Measurements from ENCODE around the gene UTP4. TPM values are rescaled to one million over a fixed set of nuclear protein-coding genes. Genes with fewer than 3 reads are reported as not detected.

The UTP4 gene
- total RNA-seq, 1 donor from 2014 or later = 31.5 TPM

DNA sequence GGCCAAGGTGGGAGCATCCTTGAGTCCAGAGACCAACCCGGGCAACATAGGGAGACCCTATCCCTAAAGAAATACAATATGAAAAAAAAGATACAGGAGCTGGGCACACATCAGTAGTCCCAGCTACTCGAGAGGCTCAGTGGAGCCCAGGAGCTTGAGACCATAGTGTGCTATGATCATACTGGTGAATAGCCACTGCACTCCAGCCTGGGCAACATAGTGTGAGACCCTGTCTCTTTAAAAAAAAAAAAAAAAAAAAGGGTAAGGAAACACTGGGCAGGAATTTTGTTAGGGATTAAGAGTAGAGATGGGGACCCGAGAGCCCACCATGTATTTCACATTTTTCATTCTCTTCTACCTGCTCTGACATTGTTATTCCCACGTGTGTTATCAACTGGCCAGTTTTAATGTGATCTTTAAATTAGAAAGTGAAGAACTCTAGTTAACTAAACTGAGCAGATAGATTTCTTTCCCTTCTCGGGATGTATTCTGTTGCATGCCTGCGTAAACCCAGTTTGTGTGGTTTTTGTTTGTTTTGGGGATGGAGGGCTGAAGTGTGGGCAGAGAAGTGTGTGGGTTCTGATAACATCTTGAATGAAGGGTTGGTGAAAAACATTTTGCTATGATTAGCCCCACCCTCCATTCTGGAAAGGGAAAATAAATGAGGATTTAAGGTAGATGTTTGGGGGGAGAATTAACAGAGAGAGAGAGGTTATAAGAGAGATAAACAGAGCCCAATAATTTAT, 37.3 kb downstream of the UTP4 start:
- DNase-seq (ENCODE audit: extremely low read depth, low read depth, low spot score) = no peak

DNA sequence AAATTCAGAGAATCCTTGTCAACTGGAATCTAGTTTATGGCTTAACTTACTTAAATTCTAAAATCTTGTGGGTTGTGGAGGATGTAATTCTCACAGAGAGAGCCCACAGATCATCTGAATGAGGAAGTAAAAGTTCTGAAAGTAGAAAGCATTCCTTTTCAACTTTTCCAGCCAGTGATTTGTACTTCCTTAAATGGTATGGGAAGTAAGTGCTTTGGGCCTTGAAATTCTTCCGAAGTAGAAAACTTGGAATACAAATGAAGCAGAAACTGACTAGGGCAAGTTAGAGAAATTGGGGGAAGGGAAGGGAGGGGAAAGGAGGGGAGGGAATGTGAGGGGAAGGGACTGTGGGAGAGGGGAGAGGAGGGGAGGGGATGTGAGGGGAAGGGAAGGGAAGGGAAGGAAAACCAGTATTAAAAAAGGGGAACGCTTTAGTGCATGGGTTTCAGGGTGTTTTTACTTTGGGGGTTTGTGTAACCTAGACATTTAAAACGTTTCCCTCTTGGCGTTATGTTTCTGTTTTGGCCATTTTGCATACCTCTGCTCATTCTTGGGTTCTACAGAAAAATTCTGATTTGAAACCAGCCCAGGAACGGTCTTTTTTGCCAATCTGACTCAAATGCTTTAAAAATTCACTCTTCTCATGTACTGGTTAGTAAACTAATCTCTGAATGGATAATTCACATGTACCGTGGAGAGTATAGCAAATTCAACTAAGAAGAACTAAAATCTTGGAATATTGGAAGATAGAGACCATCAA, 39.1 kb downstream of the UTP4 start:
- DNase-seq (ENCODE audit: extremely low read depth, low read depth, low spot score) = no peak

DNA sequence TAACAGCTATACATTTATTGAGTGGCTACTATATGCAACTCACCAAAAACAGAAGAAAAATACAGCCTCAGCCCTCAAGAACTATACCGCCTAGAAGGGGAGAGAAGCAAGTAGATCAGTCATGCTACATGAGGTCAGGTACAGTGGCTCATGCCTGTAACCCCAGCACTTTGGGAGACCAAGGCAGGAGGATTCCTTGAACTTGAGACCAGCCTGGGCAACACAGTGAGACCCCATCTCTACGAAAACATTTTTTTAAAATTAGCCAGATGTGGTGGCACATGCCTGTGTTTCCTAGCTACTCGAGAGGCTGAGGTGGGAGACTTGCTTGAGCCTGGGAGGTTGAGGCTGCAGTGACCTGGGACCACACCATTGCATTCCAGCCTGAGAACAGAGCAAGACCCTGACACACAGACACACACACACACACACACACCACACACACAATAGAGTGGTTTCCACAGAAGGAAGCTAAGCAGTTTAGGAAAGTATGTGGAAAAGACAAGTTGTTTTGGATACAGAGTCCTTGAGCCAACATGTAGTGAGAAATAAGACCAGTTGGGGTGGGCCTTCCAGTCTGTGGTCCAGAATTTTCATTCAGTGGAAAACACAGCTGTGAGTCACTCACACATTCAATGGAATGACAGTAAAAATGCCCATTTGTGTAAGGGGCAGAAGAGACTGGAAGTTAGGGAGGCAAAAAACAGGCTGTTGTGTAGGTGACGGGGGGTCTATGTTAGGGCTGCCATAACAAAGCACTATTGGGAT, 43.8 kb downstream of the UTP4 start:
- no peak for DNase-seq (ENCODE audit: extremely low read depth, low read depth, low spot score)

DNA sequence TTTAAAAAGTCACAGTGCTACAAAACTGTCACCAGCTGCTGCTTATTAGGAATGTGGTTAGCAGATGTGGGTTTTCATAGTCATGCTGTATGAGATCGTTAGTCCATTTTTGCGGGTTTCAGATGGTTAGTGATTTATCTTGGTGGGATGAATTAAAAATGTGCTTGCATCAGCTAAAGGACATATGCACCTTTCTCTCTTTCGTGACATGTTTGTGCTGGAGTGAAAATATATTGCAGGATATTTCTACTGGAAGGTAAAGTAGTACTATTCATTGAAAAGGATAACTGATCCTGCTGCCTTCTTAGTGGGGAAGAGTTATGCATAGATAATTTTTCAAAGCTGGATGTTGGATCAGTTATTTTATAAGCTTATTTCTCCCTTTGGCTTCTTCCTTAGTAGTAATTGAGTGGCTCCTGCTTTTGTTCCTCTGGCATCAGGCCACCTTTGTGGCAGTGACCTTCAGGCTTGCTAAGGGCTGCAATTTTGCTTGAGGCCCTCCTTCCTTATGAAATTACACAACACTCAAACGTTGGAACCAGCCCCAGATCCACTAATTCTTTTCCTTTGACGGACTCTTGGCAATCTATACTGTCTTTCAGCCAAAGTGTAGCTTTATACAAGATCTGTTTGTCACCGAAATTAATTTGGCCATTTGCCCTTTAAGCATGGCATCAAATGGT, 47.0 kb downstream of the UTP4 start:
- DNase-seq (ENCODE audit: extremely low read depth, low read depth, low spot score) = no peak

DNA sequence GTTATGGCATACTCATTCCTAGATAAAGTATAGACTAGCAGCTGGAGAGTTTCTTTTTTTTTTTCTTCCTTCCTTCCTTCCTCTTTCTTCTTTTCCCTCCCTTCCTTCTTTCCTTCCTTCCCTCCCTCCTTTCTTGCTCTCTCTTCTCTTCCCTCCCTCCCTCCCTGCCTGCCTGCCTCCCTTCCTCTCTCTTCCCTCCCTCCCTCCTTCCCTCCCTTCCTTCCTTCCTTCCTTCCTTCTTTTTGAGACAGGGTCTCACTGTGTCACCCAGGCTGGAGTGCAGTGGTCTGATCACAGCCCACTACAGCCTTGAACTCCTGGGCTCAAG, 47.5 kb downstream of the UTP4 start:
- DNase-seq (ENCODE audit: extremely low read depth, low read depth, low spot score) = no peak

GRCh38 chr16:69182730-69183416, 50.4 kb downstream of the UTP4 start:
- DNase-seq (ENCODE audit: extremely low read depth, low read depth, low spot score) = no peak

DNA sequence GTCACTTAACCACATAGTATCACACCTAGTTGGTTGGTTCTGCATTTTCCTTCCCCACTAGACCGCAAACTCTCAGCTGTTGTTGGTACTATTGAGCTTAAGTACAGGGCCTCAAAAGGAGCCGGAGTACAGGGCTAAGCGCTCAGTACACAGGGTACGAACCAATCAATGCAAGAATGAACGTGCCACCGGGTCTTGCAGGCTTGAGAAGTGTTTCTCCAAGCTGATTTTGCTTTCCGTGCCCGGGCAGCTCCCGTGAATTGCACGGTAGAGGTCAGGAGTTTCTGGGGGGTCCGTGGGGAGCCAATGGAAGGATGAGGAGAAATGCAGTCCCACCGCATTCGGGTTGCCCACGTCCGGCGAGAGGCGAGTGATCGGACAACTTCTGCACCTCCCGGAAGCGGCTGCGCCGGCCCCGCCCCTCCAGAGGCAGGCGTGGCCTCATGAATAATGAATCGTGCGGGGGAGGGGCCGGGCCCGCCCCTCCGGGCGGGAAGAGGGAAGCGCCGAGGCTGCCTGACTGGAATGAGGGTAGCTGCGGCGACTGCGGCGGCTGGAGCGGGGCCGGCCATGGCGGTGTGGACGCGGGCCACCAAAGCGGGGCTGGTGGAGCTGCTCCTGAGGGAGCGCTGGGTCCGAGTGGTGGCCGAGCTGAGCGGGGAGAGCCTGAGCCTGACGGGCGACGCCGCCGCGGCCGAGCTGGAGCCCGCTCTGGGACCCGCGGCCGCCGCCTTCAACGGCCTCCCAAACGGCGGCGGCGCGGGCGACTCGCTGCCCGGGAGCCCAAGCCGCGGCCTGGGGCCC, 54.4 kb downstream of the UTP4 start, which contains the start of gene SNTB2:
Gene SNTB2, plus strand, starts transcription at position 523 of the 804 bp plus-strand sequence. Its CDS starts 3 bp downstream, at position 526.
- no peak for DNase-seq (ENCODE audit: extremely low read depth, low read depth, low spot score)

GRCh38 chr16:69187446-69188235, 55.2 kb downstream of the UTP4 start:
- DNase-seq (ENCODE audit: extremely low read depth, low read depth, low spot score) = no peak

GRCh38 chr16:69188236-69188549, 55.7 kb downstream of the UTP4 start:
- DNase-seq (ENCODE audit: extremely low read depth, low read depth, low spot score) = no peak

GRCh38 chr16:69188716-69189115, 56.3 kb downstream of the UTP4 start:
- no peak for DNase-seq (ENCODE audit: extremely low read depth, low read depth, low spot score)

DNA sequence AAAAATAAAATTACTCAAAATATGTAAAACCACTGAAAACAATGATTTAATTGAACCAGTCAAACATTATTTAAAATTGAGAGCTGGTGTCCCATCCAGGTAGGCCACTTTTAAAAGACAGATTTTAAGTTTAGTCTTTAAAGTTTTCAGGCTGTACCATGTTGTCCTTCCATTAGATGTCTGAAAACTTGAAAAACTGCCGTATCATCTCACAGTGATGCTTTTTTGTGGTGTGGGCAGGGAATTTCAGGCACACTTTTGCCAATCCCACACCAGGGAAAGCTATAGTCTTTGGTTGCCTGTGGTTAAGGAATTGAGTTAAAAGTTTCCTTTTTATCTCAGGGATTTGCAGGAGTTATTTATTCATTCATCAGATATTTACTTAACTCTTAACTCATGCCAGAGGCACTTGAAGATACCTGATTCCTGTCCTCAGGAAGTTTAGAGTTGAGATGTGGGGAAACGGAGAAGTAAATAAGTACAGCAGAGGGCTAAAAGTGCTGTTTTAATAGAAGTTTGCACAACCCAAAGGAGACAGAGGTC, 57.7 kb downstream of the UTP4 start:
- DNase-seq (ENCODE audit: extremely low read depth, low read depth, low spot score) = no peak

DNA sequence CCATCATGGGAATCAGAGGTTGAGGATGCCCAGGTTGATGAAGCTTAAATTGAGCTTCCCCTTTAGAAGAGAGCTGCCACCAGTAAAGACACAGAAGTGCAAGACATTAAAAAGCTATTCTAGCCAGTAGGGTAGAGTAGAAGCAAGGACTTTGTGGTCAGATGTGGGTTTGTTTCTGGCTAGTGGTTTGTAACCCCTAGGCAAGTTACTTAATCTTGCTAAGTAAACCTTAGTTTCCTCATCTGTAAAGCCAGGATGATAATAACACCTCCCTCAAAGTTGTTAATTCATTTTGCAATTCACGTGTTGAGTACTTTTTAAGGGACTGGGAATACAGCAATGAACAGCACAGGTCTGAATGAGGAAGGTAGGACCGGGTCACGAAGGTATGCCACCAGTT, 58.1 kb downstream of the UTP4 start:
- DNase-seq (ENCODE audit: extremely low read depth, low read depth, low spot score) = no peak

DNA sequence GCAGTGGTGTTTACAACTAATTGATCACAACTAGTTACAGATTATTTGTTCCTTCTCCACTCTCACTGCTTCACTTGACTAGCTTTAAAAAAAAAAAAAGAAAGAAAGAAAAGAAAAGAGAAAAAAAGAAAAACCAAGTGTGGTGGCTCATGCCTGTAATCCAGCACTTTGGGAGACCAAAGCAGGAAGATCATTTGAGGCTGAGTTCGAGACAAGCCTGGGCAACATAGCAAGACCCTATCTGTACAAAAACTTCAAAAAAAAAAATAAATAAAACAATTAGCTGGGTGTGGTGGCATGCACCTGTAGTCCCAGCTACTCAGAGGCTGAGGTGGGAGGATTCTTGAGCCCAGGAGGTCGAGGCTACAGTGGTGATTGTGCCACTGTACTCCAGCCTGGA, 58.7 kb downstream of the UTP4 start:
- DNase-seq (ENCODE audit: extremely low read depth, low read depth, low spot score) = no peak

DNA sequence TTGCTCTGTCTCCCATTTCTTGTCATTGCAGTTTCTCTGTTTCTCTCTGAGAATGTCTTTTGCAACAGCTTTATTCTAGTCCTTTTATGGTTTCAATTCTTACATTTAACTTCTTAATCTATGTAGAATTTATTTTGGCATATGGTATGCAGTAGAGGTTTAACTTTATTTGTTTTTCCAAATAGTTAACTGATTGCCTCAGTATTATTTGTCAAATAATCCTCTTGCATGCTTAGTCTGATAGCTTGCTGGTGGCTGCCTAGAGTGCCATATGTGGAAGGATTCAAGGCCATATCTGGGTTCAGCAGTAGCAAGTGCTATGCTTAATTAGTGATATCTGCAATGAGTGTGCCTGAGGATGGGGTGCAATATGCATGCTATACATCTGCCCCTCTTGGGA, 61.4 kb downstream of the UTP4 start:
- no peak for DNase-seq (ENCODE audit: extremely low read depth, low read depth, low spot score)

DNA sequence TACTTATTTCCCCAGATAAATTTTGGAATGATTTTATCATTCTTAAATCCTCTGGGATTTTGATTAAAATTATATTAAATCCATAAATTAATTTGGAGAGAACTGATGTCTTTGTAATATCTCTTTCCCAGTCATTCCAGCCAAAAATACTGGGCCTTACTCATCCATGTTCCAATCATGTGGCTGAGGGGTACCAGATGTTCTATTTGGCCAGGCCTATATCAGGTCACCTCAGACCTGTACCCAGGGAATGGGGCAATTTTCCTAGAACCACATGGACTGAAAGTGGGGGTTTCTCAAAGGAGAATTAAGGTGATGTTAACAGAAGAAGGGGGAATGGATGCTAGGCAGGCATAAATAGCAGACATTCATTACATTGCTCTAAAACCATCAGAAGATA, 62.0 kb downstream of the UTP4 start:
- no peak for DNase-seq (ENCODE audit: extremely low read depth, low read depth, low spot score)

- DNase-seq (ENCODE audit: extremely low read depth, low read depth, low spot score) = no peak
Observed at GRCh38 chr16:69195369-69196029, 63.0 kb downstream of the UTP4 start.

- no peak for DNase-seq (ENCODE audit: extremely low read depth, low read depth, low spot score)
Observed at GRCh38 chr16:69197573-69197972, 65.1 kb downstream of the UTP4 start.

- no peak for DNase-seq (ENCODE audit: extremely low read depth, low read depth, low spot score)
Observed at GRCh38 chr16:69199382-69199781, 66.9 kb downstream of the UTP4 start.
